Endothelial cell of umbilical vein (primary cell): ENCODE measurements around the gene TXNRD2. TPM values are rescaled to one million over a fixed set of nuclear protein-coding genes. Genes with fewer than 3 reads are reported as not detected.

Source experiments
- BruUV-seq: library from RNA; stranded (reverse); fragments of 400-500 nt; replicated peaks from 2 replicates; lab custom pipeline; 2021; lab: Mats Ljungman, UMichigan
- CTCF ChIA-PET: fragments of 300-600, 350-600 bp; sonication (Branson Sonifier 250); formaldehyde crosslinking; loops from one replicate; lab custom pipeline; 2021; ENCODE audit warnings: antibody characterized with exemption, inconsistent platforms; lab: Charles Lee
- POLR2A ChIA-PET: fragments of 300-600, 350-600 bp; sonication (Branson Sonifier 250); formaldehyde crosslinking; loops from one replicate; lab custom pipeline; 2021; ENCODE audit warnings: antibody characterized with exemption, inconsistent platforms; lab: Charles Lee
- DNase-seq: peaks from one replicate; pipeline ENCODE4 v3.0.0-alpha.2; 2011; ENCODE audit warnings: low read depth, low spot score
- FAIRE-seq: peaks from 2 replicates; lab custom pipeline; 2011; peaks lifted over from hg19 to GRCh38; lab: Jason Lieb, UNC
- H2AFZ ChIP-seq: 2 replicates; pipeline ENCODE4 v1.6.0; 2012; ENCODE audit warnings: low read depth, low read length, control low read depth, inconsistent platforms
- H3K27ac ChIP-seq: 2 replicates; pipeline ENCODE4 v1.5.1; 2011; ENCODE audit warnings: low read depth, mild to moderate bottlenecking, control low read depth, low read length, moderate library complexity; ENCODE audit not compliant: insufficient read depth
- H3K27me3 ChIP-seq, 2 experiments: 2 replicates each; pipeline versions ENCODE4 v1.6.0 to v1.6.1; 2011; ENCODE audit warnings: low read length in 2 of 2, mixed read lengths in 1 of 2; ENCODE audit not compliant: control insufficient read depth in 2 of 2, insufficient read depth in 2 of 2
- H3K36me3 ChIP-seq, 2 experiments: 2 replicates in 1 of 2; 3 replicates in 1 of 2; pipeline ENCODE4 v1.5.1; 2011; ENCODE audit warnings: low read length in 2 of 2, mild to moderate bottlenecking in 1 of 2, moderate library complexity in 1 of 2; ENCODE audit not compliant: control insufficient read depth in 2 of 2, insufficient read depth in 2 of 2; ENCODE audit errors: extremely low read depth in 1 of 2
- H3K4me1 ChIP-seq: 3 replicates; pipeline ENCODE4 v1.5.1; 2011; ENCODE audit warnings: mild to moderate bottlenecking, low read length; ENCODE audit not compliant: control insufficient read depth, insufficient read depth; ENCODE audit errors: extremely low read depth
- H3K4me2 ChIP-seq: 2 replicates; pipeline ENCODE4 v1.6.1; 2011; ENCODE audit warnings: low read length, control low read depth, mixed read lengths; ENCODE audit not compliant: insufficient read depth
- H3K4me3 ChIP-seq, 3 experiments: fragments of 200-600 bp in 1 of 3; sonication (generic), shearing (Covaris generic) in 1 of 3; replicated peaks in 1 of 3; 2 replicates each; pipeline ENCODE4 v1.5.1; 2011 to 2016; ENCODE audit warnings: control low read depth in 3 of 3, low read length in 3 of 3, mild to moderate bottlenecking in 2 of 3, inconsistent platforms in 1 of 3, low read depth in 1 of 3, moderate library complexity in 1 of 3; ENCODE audit not compliant: insufficient read depth in 1 of 3
- H3K79me2 ChIP-seq: 2 replicates; pipeline ENCODE4 v1.6.0; 2012; ENCODE audit warnings: low read length, inconsistent platforms; ENCODE audit not compliant: control insufficient read depth, insufficient read depth
- H3K9ac ChIP-seq: replicated peaks from 2 replicates; pipeline ENCODE3; 2011; ENCODE audit warnings: low read length, control low read depth; ENCODE audit not compliant: insufficient read depth; ENCODE audit errors: extremely low read depth
- H3K9me1 ChIP-seq: replicated peaks from 3 replicates; pipeline ENCODE4 v1.6.0; 2011; ENCODE audit warnings: mild to moderate bottlenecking, low read length; ENCODE audit not compliant: control insufficient read depth, insufficient read depth; ENCODE audit errors: extremely low read depth
- H3K9me3 ChIP-seq: replicated peaks from 2 replicates; pipeline ENCODE4 v1.5.1; 2012; ENCODE audit warnings: low read length, inconsistent platforms; ENCODE audit not compliant: control insufficient read depth, insufficient read depth
- H4K20me1 ChIP-seq: replicated peaks from 2 replicates; pipeline ENCODE3; 2011; ENCODE audit warnings: mild to moderate bottlenecking, low read length; ENCODE audit not compliant: control insufficient read depth, insufficient read depth; ENCODE audit errors: extremely low read depth
- EZH2 ChIP-seq: IDR thresholded peaks from 2 replicates; pipeline ENCODE4 v1.6.1; 2012; ENCODE audit warnings: borderline replicate concordance, low read depth, mild to moderate bottlenecking, moderate library complexity, low read length, inconsistent platforms; ENCODE audit not compliant: severe bottlenecking
- FOS ChIP-seq: IDR thresholded peaks from 2 replicates; pipeline ENCODE4 v1.6.1; 2011; ENCODE audit warnings: mild to moderate bottlenecking, low read length, moderate library complexity, borderline replicate concordance; ENCODE audit not compliant: insufficient read depth
- GATA2 ChIP-seq: IDR thresholded peaks from 2 replicates; pipeline ENCODE4 v1.7.0; 2011; ENCODE audit warnings: low read depth, mild to moderate bottlenecking, moderate library complexity, mixed read lengths, low read length; ENCODE audit not compliant: insufficient read length, insufficient read depth
- JUN ChIP-seq: IDR thresholded peaks from 2 replicates; pipeline ENCODE4 v1.6.1; 2011; ENCODE audit warnings: borderline replicate concordance, low read depth; ENCODE audit not compliant: insufficient read length, insufficient read depth
- MYC ChIP-seq: IDR thresholded peaks from one replicate; pipeline ENCODE4 v1.6.1; 2011; ENCODE audit warnings: mild to moderate bottlenecking, low read depth, low read length
- POLR2A ChIP-seq: IDR thresholded peaks from 2 replicates; pipeline ENCODE4 v1.6.1; 2012; ENCODE audit warnings: low read depth, mild to moderate bottlenecking, control low read depth, low read length
- POLR2AphosphoS5 ChIP-seq: IDR thresholded peaks from 2 replicates; pipeline ENCODE4 v1.6.1; 2012; ENCODE audit warnings: low read depth, mild to moderate bottlenecking, control low read depth, low read length, moderate library complexity; ENCODE audit not compliant: insufficient read depth
- dilution Hi-C: fragments of 300-500 bp; cut with MboI; formaldehyde crosslinking; loops from one replicate; pipeline ENCODE4 v1.15.0; 2019; ENCODE audit warnings: low sequenced_read_pairs; ENCODE audit not compliant: extremely low pct_ligation_motif_present
- intact Hi-C: fragments of 100-400 bp; cut with micrococcal nuclease; formaldehyde crosslinking; loops from one replicate; pipeline ENCODE4 v1.10.0; 2022
- polyA plus RNA-seq, 4 experiments: library from polyadenylated mRNA; depleted of rRNA in 3 of 4; stranded (reverse) in 3 of 4; unstranded in 1 of 4; fragments of >200 nt; gene quantifications; 2 replicates each; pipeline versions ENCODE4 v1.2.1 to v1.2.3, GENCODE V29; 2011 to 2012; ENCODE audit warnings: missing spikeins in 1 of 4
- total RNA-seq: library from RNA; stranded (reverse); gene quantifications from 2 replicates; pipeline ENCODE4 v1.2.3, GENCODE V29; 2021
- TF ChIP-seq, protein P1 (sequence below): IDR thresholded peaks from 2 replicates; pipeline ENCODE4 v1.6.1; 2011; ENCODE audit not compliant: insufficient read depth, insufficient read length
- TF ChIP-seq, protein P2 (sequence below), 2 donors: IDR thresholded peaks; 1 replicate in 1 of 2; 2 replicates in 1 of 2; pipeline ENCODE4 v1.5.1; 2011; ENCODE audit warnings: low read length in 2 of 2, mild to moderate bottlenecking in 2 of 2, moderate library complexity in 2 of 2, control low read depth in 1 of 2, inconsistent platforms in 1 of 2, low read depth in 1 of 2; ENCODE audit not compliant: insufficient read depth in 1 of 2; ENCODE audit errors: extremely low read depth in 1 of 2

The TXNRD2 gene
- total and polyA plus RNA-seq, 2 donors (not counting 3 experiments of a cell fraction or from before 2014, with no cell fraction given) = 211 to 440 TPM

DNA sequence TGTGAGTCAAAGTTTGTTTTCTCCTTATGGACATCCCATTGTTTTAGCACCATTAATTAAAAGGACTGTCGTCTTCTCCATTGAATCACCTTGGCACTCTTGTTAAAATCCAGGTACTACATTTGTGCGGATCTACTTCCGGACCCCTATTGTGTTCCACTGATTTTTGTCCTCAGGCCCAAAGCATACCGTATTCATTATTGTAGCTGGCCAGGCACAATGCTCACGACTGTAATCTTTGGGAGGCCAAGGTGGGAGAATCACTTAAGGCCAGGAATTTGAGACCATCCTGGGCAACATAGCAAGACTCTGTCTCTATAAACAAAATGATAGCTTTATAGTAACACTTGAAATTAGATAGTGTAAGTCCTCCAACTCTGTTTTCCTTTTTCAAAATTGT is 78.0 kb downstream of the TXNRD2 start:
- Histone ChIP-seq H3K9ac (no peak overlapping the region), H3K9me1 (no peaks in the 10 kb centered on the region), H3K4me1 (no peaks in the 10 kb centered on the region), H3K27ac (no peak overlapping the region), H3K4me2 (no peak overlapping the region), H3K27me3 (no peaks in the 10 kb centered on the region), H2AFZ (no peak overlapping the region), H3K9me3 (no peaks in the 10 kb centered on the region), H3K4me3 (no peak overlapping the region), H4K20me1 (no peaks in the 10 kb centered on the region), H3K36me3 (no peaks in the 10 kb centered on the region), H3K79me2 (no peaks in the 10 kb centered on the region)
- no TSS peak for BruUV-seq
- dilution Hi-C loops (no loop called here), intact Hi-C loops (no loop called here)
- POLR2A ChIA-PET = no interaction called here
- no peak for TF ChIP-seq POLR2A
- no peak for TF ChIP-seq MYC
- TF ChIP-seq FOS = no peak
- TF ChIP-seq POLR2AphosphoS5 = no peak
- no peak for TF ChIP-seq JUN
- TF ChIP-seq EZH2 = no peak
- TF ChIP-seq, protein P1, sequence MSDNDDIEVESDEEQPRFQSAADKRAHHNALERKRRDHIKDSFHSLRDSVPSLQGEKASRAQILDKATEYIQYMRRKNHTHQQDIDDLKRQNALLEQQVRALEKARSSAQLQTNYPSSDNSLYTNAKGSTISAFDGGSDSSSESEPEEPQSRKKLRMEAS = no peak
- TF ChIP-seq, protein P2, sequence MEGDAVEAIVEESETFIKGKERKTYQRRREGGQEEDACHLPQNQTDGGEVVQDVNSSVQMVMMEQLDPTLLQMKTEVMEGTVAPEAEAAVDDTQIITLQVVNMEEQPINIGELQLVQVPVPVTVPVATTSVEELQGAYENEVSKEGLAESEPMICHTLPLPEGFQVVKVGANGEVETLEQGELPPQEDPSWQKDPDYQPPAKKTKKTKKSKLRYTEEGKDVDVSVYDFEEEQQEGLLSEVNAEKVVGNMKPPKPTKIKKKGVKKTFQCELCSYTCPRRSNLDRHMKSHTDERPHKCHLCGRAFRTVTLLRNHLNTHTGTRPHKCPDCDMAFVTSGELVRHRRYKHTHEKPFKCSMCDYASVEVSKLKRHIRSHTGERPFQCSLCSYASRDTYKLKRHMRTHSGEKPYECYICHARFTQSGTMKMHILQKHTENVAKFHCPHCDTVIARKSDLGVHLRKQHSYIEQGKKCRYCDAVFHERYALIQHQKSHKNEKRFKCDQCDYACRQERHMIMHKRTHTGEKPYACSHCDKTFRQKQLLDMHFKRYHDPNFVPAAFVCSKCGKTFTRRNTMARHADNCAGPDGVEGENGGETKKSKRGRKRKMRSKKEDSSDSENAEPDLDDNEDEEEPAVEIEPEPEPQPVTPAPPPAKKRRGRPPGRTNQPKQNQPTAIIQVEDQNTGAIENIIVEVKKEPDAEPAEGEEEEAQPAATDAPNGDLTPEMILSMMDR (IDR thresholded peaks at IDR 0.05; ENCODE audit: extremely low read depth in 1 of 2, insufficient read depth in 1 of 2, low read depth in 1 of 2, low read length in 2 of 2) = no peak
- TF ChIP-seq GATA2 = no peak
- CTCF ChIA-PET = interaction anchor here (1.1 to 2.4 kb wide), 2 partner anchors 11 to 47 kb away, joined by 3 to 9 read pairs; no protein-coding TSS in a partner anchor
- DNase-seq (no peak), FAIRE-seq (no peak)
